NCI-H345 treated with DMSO at 0.1 percent for 48 hours (cell line): Measurements from ENCODE around the gene NASP.

Experiments used
- DNase-seq: peaks from one replicate; lab custom pipeline; 2025; ENCODE audit not compliant: unreplicated experiment; lab: John Stamatoyannopoulos, UW

The NASP gene

GRCh38 chr1:45583666-45584350 lies at the start of gene NASP:
TSS of gene NASP (plus strand) at chr1:45584041. CDS start at chr1:45584147, 106 bp downstream.
- peak; percentile 81 for DNase-seq

GRCh38 chr1:45535988-45536766 lies 47.7 kb upstream of the NASP start:
- DNase-seq: no peak

- no peak for DNase-seq
These were observed 47.0 kb upstream of the NASP start for GRCh38 chr1:45536886-45537285.

- no peak for DNase-seq
These were observed 42.6 kb upstream of the NASP start for GRCh38 chr1:45541193-45541592.

- no peak for DNase-seq
These were observed 41.2 kb upstream of the NASP start for GRCh38 chr1:45542591-45542990.

GRCh38 chr1:45543581-45544417 lies 40.0 kb upstream of the NASP start:
- DNase-seq: no peak

- no peak for DNase-seq
These were observed 39.3 kb upstream of the NASP start for GRCh38 chr1:45544530-45544929.

GRCh38 chr1:45545019-45545493 lies 38.8 kb upstream of the NASP start:
- DNase-seq: no peak

- DNase-seq: no peak
These were observed 38.1 kb upstream of the NASP start for GRCh38 chr1:45545553-45546310.

- DNase-seq: peak; percentile 89
These were observed 33.2 kb upstream of the NASP start, which contains the start of gene AKR1A1 for GRCh38 chr1:45550401-45551351. TSS of gene AKR1A1 (plus strand) at chr1:45550826. CDS start at chr1:45561795, 10,969 bp downstream.

GRCh38 chr1:45551684-45552083 lies 32.2 kb upstream of the NASP start:
- DNase-seq: no peak

- DNase-seq: peak; percentile 76
These were observed 31.5 kb upstream of the NASP start for GRCh38 chr1:45552331-45552730.

GRCh38 chr1:45554198-45554597 lies 29.6 kb upstream of the NASP start:
- DNase-seq: no peak

GRCh38 chr1:45557422-45557944 lies 26.4 kb upstream of the NASP start:
- no peak for DNase-seq

- no peak for DNase-seq
These were observed 20.0 kb upstream of the NASP start for GRCh38 chr1:45563843-45564242.

- no peak for DNase-seq
These were observed 17.1 kb upstream of the NASP start for GRCh38 chr1:45566722-45567121.

- no peak for DNase-seq
These were observed 15.9 kb upstream of the NASP start for GRCh38 chr1:45567911-45568310.

- DNase-seq: no peak
These were observed 15.4 kb upstream of the NASP start for GRCh38 chr1:45568421-45568820.

- no peak for DNase-seq
These were observed 14.3 kb upstream of the NASP start for GRCh38 chr1:45569571-45569961.
